Putamen (tissue), 1 donor: ENCODE measurements around the gene MRPL20.
"Not testable (repeated sequence)": the region's sequence is repeated elsewhere in the genome, so short reads cannot be mapped to it uniquely, and the experiment has no call there.

Experiments used
- DNase-seq: peaks from one replicate; pipeline ENCODE4 v3.0.0-alpha.2; 2016; ENCODE audit warnings: low spot score

The MRPL20 gene

DNA sequence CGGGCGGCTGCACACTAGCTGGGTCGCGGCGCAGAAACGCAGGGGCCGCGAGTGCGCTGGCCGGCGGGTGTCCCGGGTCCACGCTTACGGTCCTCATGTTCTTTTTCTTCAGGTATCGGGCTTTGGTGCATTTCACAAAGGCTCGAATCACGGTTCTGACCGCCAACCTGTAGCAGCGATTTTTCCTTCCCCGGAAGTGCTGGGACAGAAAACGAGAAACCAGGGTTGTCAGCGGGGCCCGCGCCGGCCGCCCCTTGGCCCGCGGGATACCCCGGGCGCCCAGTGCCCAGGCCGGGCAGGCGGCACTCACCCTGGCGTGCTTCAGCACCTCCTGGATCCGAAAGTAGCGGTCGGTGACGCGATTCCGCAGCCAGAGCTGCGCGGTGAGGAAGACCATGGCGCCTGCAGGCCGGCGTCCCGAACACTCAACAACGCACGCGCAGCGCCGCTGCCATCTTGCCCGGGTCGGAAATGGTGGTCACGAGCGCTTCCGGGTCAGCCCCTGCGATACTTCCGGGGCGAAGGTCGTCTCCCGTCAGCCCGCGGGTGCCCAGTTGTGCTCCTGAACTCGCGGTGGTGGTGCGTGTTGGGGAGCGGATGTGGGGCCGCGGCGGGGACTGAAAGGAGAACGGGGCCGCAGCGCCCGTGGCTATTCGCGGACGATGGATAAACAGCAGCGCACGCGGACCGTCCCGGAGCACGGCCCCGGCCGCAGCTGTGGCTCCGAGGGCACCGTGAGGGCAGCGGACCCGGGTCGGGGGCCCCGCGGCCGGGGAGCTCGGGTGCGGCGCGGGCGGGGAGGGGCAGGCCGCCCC, at the start of gene MRPL20:
MRPL20 (minus strand) TSS at position 473 of the 815 bp plus-strand sequence; CDS start at position 397, 76 bp downstream.
- peak; percentile 93 for DNase-seq

DNA sequence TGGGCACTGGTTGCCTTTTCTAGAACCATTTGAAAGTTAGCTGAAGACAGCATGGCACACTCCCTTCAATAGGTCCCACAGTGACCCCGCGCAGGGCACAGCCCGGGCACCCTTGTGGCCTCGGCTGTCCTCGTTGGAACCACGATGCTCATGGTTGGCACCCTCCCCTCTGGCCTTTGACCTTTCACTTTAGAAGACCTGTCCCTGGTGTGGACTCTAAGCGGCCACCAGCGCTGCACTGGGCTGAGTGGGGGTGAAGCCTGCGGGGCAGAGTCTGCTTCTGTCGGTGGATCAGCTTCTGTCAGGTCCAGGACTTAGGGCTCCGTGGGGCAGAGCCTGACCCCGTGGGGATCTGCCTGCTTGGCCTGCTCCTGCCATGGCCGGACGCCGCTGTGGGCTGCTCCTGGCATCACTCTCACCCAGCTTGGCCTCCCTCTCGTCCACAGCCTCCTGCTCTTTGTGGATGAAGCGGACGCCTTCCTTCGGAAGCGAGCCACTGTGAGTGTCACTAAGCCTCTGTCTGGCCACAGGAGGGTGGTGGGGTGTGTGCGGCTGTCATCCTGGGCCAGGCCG, 49.7 kb upstream of the MRPL20 start:
- DNase-seq, result not testable (repeated sequence)

DNA sequence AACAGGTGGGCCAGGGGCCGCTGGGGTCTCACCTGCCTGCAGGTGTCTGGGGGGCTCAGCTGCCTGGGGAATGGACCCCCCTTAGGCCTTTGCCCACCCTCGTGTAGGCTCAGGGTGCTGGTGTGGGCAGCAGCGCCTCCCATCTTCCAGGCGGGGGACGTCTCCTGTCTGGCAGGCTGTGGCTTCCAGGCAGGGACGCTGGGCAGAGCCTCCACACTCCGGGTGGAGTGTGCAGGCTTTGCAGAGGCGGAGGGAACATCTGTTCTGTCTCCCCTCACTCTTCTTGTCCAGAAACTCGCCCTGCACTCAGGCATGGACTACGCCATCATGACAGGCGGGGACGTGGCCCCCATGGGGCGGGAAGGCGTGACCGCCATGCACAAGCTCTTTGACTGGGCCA, 48.8 kb upstream of the MRPL20 start:
- not testable (repeated sequence) for DNase-seq

DNA sequence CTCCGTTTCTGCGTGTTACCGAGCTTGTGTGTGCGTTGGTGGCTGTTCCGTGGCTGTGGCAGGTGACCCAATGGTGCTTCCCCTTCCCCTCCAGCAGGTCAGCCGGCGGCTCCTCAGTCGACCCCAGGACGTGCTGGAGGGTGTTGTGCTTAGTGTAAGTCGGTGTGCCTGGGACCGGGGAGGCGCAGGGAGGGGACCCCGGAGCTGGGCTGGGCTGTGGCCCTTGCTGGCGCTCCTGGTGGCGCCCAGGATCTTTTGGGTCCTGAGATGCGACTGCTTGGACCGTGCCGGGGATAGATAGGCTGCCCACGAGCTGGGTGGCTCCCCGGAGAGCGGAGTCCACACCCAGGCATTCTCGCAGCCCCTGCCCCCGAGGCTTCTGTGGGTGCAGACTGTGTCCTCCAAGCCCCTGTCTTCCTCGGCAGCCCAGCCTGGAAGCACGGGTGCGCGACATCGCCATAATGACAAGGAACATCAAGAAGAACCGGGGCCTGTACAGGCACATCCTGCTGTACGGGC, 48.3 kb upstream of the MRPL20 start:
- DNase-seq, result no peak

DNA sequence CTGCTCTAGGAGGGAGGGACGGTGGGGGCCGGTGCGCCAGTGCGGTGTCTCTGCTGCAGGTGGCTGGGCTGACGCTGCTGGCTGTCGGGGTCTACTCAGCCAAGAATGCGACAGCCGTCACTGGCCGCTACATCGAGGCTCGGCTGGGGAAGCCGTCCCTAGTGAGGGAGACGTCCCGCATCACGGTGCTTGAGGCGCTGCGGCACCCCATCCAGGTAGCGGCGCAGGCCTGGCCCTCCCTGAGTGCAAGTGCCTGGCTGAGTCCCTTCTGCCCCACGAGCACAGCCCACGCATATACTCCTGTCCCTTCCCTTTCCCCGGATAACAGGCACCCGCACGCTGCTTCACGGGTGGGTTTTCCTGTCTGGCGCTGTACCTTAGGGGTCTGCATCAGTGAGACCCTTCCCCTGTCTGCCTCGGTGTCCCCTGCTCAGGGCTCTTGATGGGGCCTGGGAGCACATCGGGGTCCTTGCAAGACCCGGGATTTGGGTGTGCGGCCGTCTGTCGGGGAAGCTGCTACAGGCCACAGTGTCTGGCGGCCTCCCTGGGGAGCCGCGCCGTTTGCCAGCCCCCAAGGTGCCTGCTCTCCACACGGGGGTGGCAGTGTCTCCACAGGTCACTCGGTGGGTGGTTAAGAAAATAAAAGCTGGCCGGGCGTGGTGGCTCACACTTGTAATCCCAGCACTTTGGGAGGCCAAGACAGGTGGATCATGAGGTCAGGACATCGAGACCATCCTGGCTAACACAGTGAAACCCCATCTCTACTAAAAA, 47.4 kb upstream of the MRPL20 start:
- not testable (repeated sequence) for DNase-seq

DNA sequence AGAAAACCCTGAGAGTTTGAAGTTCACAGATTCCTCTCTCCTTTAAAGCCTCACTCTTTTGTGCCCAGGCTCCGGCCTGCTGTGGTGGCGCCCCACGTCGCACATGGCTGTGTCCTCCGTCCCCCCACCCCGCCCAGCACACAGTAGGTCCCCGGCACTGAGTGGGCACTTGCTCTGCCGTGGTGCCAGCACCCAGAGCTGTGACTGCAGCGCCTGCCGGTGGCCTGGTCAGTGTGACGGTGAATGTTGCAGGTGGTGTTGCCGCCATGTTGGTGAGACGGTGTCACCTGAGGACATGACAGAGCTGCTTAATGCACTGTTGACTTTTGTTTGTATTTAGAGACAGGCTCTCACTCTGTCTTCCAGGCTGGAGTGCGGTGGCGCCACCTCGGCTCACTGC, 45.8 kb upstream of the MRPL20 start:
- DNase-seq, result no peak

DNA sequence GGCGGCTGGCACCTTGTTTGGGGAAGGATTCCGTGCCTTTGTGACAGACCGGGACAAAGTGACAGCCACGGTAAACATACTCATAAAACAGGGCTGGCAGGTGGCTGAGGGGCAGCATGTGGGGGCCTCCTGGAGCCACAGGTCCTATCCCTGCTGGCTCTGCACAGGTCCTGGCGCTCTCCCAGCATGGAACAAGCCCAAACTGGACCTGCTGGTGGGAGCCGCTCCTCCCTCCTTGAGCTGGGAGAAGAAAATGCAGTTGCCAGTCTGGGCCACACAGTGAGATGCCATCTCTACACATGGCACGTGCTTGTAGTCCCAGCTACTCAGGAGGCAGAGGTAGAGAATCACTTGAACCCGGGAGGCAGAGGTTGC, 45.3 kb upstream of the MRPL20 start:
- DNase-seq, result not testable (repeated sequence)

DNA sequence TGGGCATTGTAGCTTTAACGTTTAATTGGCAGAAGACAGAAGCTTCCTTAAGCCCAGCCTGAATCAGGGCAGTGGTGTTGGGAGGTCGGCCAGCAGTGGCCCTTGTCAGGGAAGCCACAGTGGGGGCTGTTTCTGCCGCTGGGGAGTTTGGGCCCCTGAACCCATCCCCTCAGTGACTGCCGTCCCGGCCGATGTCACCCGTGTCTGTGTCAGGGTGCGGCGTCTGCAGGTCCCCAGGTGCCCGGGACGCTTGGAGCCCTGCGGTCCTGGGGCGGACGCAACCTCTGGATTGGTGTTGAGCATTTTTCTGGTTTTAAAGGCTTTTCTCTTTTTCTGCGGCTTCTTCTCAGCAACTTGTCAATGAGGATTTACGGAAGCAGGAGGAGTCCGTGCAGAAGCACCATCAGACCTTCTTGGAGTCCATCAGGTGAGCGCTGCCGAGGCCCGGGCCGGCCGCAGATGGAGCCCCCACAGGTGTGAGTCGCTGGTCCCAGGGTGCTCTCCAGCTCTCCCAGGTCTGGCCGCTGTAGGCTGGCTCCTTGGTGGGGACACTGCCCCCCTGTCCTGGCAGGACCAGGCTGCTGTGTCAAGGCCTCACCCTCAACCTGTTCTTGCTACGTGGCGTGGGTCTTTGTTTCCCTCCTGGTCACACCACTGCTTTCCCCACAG, 44.7 kb upstream of the MRPL20 start:
- no peak for DNase-seq

DNA sequence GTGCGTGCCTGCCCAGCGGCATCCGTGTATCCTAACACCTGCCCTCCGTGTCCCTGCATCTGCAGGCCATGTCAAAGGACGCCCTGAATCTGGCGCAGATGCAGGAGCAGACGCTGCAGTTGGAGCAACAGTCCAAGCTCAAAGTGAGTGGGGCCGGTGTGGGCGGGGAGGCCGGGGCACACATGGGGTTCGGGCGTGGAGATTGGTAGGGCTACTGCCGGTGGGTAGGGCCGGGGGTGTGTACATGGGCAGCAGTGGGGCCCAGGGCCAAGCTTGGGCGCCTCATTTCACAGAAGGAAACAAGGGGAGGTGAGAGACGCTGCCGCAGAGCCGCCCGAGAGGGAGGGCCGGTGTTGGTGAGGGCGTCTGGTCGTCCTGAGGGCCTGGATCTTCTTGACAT, 43.5 kb upstream of the MRPL20 start:
- DNase-seq, result not testable (repeated sequence)

DNA sequence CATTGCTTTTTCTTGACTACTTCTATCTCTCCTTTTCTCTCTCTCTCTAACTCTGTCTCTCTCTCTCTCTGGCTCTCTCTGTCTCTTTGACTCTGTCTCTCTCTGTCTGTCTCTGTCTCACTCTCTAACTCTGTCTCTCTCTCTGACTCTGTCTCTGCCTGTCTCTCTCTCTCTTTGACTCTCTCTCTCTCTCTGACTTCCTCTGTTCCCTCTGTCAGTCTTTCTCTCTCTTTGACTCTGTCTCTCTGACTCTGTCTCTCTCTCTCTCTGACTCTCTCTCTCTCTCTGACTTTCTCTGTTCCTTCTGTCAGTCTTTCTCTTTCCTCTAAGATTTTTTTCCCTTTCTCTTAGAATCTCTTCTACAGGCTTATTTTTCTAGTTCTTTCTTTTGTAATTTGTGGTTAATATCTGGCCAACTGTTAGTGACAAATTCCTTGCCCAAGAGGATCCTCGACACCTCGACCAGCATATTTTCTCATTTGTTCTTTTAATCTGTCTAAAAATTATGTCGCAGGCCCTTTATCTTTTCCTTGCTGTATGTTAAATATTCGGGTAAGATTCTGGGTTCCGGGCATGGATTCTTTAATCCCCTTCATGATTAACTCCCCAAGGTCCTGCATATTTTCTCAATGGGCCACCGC, 42.1 kb upstream of the MRPL20 start, which contains the start of gene ATAD3C:
ATAD3C (plus strand) TSS at position 591 of the 641 bp plus-strand sequence. CDS start 995 bp downstream, outside the sequence.
- DNase-seq, result no peak

DNA sequence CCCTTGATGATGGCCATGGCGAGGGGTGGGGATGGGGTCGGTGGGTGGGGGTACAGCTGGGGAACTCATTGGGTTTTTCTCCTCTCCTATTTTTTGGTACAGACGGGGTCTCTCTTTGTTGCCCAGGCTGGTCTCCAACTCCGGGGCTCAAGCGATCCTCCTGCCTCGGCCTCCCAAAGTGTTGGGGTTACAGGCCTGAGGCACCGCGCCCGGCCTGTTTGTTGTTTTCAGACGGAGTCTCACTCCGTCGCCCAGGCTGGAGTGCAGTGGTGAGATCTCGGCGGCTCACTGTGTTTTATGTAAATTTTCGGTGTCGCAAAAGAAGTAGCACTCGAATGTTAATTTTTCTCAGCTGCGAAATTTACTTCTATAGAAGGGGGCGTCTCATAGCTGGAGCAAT, 39.5 kb upstream of the MRPL20 start:
- DNase-seq, result not testable (repeated sequence)

DNA sequence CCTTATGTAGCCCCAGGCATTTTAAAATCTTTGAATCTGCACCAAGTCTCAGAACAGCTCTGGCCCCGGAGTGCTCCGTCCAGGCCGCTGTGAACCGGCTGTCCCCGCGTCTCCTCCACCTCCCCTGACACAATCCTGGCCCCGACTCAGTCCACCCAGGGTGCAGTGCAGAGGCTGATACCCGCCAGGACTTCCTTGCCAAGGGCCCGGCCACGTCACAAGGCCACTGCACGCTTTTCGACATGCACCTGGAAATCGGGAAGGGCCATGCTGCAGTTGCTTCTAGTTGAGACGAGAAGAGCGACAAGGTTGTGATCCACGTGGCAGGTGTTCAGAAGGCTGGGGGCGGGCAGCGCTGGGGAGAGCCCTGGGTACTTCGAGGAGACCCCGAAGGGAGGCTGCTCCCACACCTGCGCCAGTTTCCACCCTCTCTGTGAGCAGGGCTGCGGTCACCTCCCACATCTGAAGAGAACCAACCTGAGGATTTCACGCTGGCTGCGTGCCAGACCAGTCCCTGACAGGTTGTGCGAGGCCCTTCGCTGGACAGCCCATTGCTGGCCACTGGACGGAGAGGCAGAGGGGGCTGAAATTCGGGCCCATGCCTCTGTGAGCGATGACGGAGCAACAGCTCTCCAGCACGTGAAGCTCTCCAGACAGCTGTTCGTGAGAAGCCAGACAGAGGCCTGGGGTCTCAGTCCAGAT, 35.1 kb upstream of the MRPL20 start:
- DNase-seq, result no peak

DNA sequence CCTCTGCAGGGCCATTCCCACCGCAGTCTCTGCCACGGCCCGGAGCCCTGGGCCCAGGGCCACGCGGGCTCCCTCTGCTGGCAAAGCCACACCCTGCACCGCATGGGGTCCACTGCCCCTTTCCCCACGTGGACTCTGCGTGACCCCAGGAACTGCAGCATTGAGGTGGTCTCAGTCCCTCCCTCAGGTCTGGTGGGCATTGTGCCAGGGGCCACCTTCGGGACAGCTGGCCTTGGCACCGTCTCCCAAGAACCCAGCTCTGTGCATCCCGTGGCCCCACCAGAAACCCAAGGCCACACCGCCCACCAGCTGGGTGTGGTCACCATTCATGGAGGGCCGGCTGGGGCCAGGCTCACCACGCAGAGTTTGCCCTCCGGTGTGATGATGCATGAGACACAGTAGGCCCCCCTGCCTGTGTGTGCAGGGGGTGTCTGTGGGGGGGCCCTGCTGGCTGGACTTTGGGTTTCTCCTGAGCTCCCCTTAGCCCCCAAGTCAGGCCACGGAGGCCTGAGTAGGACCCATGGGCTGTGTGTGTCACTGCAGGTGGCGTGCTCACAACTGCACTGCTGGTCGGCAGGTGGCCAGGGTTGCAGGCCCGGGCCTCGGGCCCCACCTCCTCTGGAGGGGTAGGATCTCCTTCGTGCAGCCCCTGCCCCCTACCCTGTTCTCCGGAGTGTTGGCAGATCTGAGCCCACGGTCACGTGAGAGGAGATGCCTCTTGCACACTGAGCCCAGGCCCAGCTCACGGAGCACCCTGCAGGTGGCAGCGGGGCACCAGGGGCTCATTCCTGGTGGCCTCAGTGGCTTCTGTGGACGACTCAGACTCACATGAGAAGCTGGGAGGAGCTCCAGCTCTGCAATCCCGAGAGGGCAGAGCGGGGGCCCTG, 34.2 kb upstream of the MRPL20 start:
- DNase-seq, result no peak

DNA sequence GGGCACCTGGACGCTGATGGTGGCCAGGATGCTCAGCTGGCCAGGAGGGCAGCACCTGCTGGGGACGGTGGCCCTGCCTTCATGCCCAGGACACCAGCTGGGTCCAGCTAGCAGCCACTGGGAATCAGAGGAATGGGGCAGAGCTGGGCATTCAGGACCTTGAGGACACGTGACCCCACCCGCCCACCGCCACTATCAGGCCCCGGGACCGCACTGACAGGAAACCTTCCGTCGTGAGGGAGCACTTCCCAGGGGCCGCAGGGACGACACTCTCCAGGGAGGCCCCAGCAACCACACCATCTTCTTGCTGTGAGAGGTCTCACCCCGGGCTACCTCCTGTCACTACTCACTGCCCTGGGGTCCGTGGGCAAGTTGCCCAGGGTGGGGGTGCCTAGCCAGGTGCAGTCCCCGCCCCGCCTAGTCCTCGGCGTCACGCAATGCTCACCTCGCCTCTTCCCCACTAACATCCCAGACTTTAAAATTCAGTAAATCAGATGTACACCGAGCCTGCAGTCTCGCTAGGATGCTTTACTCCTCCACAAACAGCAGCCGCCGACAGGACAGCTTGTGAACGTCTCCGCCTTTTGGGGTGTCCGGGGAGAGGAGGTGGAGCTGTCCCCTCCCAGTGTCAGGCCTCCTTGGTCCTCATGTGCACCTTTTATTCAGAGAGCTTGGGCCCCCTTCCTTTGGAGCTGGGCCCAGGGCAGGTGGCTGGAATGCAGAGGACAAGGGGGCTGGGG, 33.3 kb upstream of the MRPL20 start:
- no peak for DNase-seq

DNA sequence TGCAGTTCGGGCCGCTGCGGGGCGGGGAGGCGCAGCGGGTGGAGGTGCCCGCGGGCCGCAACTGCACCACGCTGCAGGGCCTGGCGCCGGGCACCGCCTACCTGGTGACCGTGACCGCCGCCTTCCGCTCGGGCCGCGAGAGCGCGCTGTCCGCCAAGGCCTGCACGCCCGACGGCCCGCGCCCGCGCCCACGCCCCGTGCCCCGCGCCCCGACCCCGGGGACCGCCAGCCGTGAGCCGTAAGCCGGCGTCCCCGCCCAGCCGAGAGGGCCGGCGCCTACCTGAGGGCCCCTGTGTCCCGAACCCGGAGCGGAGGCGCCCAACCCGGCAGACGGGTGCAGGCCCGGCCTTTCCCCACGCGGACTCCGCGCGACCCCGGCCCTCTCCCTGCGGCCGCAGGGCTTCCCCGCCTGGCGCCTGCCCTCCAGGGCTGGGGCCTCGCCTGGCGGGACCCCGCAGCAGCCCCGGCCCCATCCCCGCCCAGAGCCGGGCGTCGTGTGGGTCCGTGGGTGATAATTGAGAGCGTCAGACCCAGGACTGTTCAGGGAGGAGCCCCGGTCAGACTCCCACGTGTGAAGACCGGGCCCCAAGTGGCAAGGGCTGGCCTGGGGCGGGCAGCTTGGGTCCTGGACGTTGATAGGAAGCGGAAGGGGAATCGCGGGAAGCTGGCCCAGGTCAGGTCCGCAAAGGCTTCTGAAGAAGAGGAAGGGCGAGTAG, 32.6 kb upstream of the MRPL20 start:
- no peak for DNase-seq

DNA sequence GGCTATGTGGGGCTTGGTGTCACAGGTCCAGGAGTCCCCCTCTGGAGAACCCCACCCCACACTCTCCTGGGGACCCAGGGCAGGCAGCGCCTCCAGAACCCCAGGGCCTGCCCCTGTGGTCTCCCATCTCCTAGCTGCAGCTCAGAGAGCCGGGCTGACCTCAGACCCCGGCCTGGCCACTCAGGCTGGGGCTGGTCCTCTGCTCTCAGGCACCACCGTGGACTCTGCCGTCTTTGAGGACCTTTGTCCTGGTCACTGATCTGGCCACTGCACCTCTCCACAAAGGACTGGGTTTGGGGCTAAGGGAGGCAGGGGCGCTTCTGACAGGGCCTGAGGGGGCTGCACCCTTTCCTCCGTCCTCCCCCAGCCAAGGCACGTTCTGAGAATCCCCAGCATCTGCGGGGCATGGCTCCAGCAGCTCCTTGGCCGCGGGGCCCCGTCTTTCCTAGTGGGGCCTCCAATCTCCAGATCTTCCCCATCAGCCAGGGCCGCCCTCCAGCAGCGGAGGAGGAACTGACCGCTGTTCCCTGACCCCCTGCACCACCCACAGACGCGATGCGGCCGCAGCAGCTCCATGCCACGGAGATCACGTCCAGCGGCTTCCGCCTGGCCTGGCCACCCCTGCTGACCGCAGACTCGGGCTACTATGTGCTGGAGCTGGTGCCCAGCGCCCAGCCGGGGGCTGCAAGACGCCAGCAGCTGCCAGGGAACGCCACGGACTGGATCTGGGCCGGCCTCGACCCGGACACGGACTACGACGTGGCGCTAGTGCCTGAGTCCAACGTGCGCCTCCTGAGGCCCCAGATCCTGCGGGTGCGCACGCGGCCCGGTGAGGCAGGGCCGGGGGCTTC, 31.7 kb upstream of the MRPL20 start:
- no peak for DNase-seq

DNA sequence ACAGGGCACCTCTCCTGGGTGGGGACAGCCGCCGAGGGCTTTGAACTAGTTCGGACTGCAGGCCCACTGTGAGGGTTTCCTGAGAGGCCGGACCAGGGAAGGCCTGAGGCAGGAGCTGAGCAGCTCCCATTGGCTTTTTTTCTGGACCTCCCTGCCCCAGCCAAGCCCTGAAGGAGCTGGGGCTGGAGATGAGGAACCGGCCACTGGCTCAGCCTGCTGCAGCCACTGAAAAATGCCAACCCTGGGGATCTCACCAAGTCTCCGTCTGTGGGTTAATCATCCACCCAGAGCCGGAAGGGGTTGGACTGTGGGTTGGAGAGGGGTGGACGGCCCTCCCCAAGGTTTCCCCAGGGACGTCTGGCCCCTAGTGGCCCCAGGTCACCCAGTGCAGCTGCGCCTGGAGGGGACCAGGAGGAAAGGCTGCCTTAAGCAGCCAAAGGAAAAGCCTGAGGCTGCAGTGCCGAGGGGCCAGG, 30.8 kb upstream of the MRPL20 start:
- DNase-seq, result no peak
